Tongue (tissue), 3 donors: ENCODE results near the gene C17orf58. TPM values are rescaled to one million over a fixed set of nuclear protein-coding genes. Genes with fewer than 3 reads are reported as not detected.

ENCODE experiments used
- DNase-seq: peaks from one replicate; pipeline ENCODE4 v3.0.0-alpha.2; 2015
- small RNA-seq: library from RNA; depleted of rRNA; stranded (forward); fragments of <200 nt; gene quantifications from one replicate; pipeline ENCODE3, GENCODE V24; 2014; ENCODE audit warnings: low replicate concordance
- total RNA-seq: library from RNA; depleted of rRNA; stranded (reverse); fragments of >200 nt; gene quantifications from one replicate; pipeline ENCODE4 v1.2.3, GENCODE V29; 2014

Gene C17orf58
- total RNA-seq, 1 donor from 2014 or later = 11.5 TPM

DNA sequence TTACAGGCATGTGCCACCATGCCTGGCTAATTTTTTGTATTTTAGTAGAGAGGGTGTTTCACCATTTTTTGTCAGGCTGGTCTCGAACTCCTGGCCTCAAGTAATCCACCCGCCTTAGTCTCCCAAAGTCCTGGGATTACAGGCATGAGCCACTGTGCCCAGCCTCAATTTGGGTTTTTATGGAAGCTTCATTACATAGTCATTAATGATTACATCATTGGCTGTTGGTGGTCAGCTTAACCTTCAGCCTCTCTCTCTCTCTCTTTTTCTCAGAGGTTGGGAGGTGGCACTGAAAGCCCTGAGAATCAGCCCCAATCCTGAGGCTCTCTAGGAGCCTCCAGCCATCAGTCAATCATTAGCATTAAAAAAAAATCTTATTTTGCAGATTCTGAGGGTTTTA lies 45.3 kb downstream of the C17orf58 start:
- no peak for DNase-seq

DNA sequence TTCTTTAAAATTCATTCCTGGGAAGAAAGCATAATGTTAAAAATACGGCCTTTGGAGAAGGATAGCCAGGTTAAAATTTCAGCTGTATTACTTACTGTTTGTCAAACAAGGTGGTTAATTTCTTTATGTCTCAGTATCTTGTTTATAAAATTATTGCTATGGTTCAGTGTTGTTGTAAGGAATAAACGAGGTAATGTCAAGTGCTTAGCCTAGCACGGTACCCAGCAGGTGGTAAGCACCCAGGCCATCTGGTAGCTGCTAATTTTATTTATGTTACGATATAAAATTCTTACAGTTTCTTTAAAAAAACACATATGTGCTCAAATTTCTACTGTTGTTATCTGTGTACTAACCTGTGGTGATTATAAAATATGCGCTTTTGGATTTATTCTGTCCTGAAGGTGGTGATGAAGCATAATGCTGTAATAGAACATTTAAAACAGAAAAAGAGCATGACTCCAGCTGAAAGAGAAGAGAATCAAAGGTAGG lies 48.9 kb downstream of the C17orf58 start:
- no peak for DNase-seq

DNA sequence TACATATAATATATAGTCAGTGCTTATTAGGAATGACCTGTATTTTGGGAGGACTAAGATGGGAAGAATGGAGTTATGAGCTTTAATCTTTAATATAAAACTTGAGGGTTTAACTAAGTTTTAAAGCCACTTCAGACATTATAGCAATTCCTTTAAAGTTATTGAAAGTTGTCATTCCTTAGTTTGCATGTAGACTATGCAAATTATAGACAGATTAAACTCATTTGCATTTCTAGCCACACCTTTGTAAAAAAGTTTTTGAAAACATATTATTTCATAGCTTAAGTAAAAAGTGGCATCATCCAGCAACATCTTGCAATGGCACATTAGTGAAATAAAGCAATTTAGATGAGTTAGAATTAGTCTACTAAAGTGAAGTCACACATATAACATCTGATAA lies 49.8 kb downstream of the C17orf58 start:
- no peak for DNase-seq

DNA sequence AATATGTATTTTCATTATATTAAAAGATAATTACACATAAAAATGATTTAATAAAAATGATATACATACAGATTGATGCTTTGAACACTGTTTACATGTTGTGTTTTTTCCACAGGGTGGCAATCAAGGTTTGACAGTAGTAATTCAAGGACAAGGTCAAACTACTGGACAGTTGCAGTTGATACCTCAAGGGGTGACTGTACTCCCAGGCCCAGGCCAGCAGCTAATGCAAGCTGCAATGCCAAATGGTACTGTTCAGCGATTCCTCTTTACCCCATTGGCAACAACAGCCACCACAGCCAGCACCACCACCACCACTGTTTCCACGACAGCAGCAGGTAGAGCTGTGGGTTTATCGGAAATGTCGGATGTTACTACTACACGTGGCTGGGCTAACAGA lies 52.2 kb downstream of the C17orf58 start:
- DNase-seq = no peak

DNA sequence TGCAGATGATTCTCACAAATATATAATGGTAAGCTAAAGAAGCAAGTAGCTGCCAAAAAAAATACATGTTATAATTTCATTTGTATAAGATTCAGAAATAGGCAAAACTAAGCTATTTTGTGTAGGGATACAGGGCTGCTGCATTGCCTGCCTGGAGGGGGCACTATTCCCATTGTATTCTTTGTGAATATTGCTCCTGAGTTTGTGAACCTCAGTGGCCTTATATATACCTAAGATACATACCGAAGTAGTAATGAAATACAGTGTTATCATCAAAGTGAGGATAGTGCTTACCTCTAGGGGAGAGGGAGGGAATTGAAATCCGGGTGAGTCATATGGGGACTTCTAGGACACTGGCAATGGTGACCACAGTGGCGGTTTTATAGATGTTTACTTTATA lies 53.5 kb downstream of the C17orf58 start:
- DNase-seq = no peak

Small RNA genes lying within 50 kb of the gene (small RNA-seq; reads per million reads assigned to genes)
- gene RN7SL622P = not detected

Other genes with a start within 250 kb of the C17orf58 start
- 125 TPM for gene BPTF, start 171.0 kb downstream of the C17orf58 start, total RNA-seq
- 25.0 TPM for gene KPNA2, start 39.3 kb upstream of the C17orf58 start, total RNA-seq